ENCODE measurements around the gene ERFE. TPM values are rescaled to one million over a fixed set of nuclear protein-coding genes. Genes with fewer than 3 reads are reported as not detected.
A peak's percentile ranks its signal among the peaks of the same experiment; 100 is the strongest.

The ERFE gene
- total RNA-seq, 1 experiment from 2014 or later, result 10.3 TPM

DNA sequence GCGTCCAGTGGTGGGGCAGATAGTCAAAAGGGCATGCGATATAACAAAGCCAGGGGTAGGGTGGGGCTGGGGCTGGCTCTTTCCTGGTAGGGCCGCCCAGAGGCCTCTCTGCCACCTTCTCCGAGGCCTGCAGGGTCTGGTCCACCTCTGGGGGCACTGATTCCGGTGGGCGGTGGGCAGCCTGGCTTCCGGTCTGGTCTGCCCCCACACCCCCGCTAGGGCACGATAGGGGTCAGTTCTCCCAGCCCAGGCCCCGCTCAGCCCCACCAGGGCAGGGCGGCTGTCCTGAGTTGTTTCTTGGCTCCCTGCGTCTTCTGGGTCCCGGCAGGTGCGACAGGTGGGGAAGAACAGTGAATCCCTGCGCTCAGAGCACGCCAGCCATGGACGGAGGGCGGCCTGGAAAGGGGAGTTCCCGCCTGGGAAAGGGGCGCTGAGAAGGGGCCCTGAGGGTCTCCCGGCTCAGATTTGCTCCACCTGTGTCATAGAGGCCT lies 707 bp upstream of the ERFE start:
- CTCF ChIA-PET, result no interaction called here
- Histone ChIP-seq H3K27me3 (ENCODE audit: control insufficient read depth, insufficient read depth, low read length) (no peaks in the 10 kb centered on the region), H3K4me3 (ENCODE audit: low read depth in 2 of 2, low read length in 2 of 2) (no peak overlapping the region), H3K9me3 (ENCODE audit: control insufficient read depth, insufficient read depth, low read depth, low read length) (no peaks in the 10 kb centered on the region), H3K27ac (ENCODE audit: low read length) (no peak overlapping the region), H3K36me3 (ENCODE audit: control insufficient read depth, insufficient read depth, low read length) (no peaks in the 10 kb centered on the region), H3K4me1 (ENCODE audit: control insufficient read depth, insufficient read depth, low read length) (peaks cover 7% of the 10 kb centered on the region)
- POLR2A ChIA-PET, result no interaction called here
- TF ChIP-seq, protein P1, sequence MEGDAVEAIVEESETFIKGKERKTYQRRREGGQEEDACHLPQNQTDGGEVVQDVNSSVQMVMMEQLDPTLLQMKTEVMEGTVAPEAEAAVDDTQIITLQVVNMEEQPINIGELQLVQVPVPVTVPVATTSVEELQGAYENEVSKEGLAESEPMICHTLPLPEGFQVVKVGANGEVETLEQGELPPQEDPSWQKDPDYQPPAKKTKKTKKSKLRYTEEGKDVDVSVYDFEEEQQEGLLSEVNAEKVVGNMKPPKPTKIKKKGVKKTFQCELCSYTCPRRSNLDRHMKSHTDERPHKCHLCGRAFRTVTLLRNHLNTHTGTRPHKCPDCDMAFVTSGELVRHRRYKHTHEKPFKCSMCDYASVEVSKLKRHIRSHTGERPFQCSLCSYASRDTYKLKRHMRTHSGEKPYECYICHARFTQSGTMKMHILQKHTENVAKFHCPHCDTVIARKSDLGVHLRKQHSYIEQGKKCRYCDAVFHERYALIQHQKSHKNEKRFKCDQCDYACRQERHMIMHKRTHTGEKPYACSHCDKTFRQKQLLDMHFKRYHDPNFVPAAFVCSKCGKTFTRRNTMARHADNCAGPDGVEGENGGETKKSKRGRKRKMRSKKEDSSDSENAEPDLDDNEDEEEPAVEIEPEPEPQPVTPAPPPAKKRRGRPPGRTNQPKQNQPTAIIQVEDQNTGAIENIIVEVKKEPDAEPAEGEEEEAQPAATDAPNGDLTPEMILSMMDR (IDR thresholded peaks at IDR 0.05), result no peak
- TF ChIP-seq TCF7L2 (IDR thresholded peaks at IDR 0.05; ENCODE audit: low read depth, low read length), result no peak
- TF ChIP-seq SIN3A (IDR thresholded peaks at IDR 0.05; ENCODE audit: borderline replicate concordance, insufficient read depth, low read depth, low read length), result no peak
- TF ChIP-seq POLR2AphosphoS5 (IDR thresholded peaks at IDR 0.05; ENCODE audit: low read depth, low read length), result no peak
- TF ChIP-seq, protein P2, sequence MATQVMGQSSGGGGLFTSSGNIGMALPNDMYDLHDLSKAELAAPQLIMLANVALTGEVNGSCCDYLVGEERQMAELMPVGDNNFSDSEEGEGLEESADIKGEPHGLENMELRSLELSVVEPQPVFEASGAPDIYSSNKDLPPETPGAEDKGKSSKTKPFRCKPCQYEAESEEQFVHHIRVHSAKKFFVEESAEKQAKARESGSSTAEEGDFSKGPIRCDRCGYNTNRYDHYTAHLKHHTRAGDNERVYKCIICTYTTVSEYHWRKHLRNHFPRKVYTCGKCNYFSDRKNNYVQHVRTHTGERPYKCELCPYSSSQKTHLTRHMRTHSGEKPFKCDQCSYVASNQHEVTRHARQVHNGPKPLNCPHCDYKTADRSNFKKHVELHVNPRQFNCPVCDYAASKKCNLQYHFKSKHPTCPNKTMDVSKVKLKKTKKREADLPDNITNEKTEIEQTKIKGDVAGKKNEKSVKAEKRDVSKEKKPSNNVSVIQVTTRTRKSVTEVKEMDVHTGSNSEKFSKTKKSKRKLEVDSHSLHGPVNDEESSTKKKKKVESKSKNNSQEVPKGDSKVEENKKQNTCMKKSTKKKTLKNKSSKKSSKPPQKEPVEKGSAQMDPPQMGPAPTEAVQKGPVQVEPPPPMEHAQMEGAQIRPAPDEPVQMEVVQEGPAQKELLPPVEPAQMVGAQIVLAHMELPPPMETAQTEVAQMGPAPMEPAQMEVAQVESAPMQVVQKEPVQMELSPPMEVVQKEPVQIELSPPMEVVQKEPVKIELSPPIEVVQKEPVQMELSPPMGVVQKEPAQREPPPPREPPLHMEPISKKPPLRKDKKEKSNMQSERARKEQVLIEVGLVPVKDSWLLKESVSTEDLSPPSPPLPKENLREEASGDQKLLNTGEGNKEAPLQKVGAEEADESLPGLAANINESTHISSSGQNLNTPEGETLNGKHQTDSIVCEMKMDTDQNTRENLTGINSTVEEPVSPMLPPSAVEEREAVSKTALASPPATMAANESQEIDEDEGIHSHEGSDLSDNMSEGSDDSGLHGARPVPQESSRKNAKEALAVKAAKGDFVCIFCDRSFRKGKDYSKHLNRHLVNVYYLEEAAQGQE (IDR thresholded peaks at IDR 0.05; ENCODE audit: insufficient read depth in 1 of 2, low read depth in 2 of 2, low read length in 1 of 2), result no peak
- DNase-seq (ENCODE audit: low read depth, low spot score) (no peak), ATAC-seq (no peak)
- intact Hi-C loops (cut with micrococcal nuclease; ENCODE audit: unreplicated experiment) (no loop called here), in situ Hi-C loops (cut with HindIII; ENCODE audit: low pct_unique_long_range_greater_than_20kb, low sequenced_read_pairs) (no loop called here)
- BruUV-seq (replicated peaks), result no TSS peak

DNA sequence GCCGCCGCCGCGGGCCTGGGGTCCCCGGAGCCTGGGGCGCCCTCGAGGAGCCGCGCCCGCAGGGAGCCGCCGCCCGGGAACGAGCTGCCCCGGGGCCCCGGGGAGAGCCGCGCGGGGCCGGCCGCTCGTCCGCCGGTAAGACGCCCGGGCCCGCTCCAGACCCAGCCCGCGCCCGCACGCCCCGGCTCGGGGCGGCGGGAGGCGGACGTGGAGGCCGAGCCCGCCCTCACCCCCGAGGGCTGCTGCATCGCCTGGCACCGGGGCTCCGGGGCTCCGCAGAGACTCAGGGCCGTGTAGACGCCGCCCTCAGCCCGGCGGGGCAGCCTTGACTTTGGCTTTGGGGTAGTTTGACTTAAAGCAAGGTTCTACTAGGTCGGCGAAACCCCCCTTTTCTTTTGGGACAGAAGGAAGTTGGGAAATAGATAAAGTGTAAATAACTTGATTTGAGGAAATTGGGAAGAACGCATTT lies 335 bp downstream of the ERFE start:
- ChIA-PET POLR2A (no interaction called here), CTCF (interaction anchor here (0.7 kb wide), 1 partner anchor 32 kb away, joined by 3 read pairs; no protein-coding TSS in a partner anchor)
- Histone ChIP-seq H3K27ac (ENCODE audit: low read length) (0 out of 2 replicates have a peak overlapping the region, but pooled peaks have one; percentile 29), H3K4me1 (ENCODE audit: control insufficient read depth, insufficient read depth, low read length) (peaks cover 7% of the 10 kb centered on the region), H3K27me3 (ENCODE audit: control insufficient read depth, insufficient read depth, low read length) (no peaks in the 10 kb centered on the region), H3K36me3 (ENCODE audit: control insufficient read depth, insufficient read depth, low read length) (no peaks in the 10 kb centered on the region), H3K9me3 (ENCODE audit: control insufficient read depth, insufficient read depth, low read depth, low read length) (no peaks in the 10 kb centered on the region), H3K4me3 (ENCODE audit: low read depth in 2 of 2, low read length in 2 of 2) (peak overlapping the region; percentile 45 to 63)
- TF ChIP-seq, protein P1 (IDR thresholded peaks at IDR 0.05), result peak; percentile 27
- TF ChIP-seq POLR2AphosphoS5 (IDR thresholded peaks at IDR 0.05; ENCODE audit: low read depth, low read length), result no peak
- TF ChIP-seq, protein P2 (IDR thresholded peaks at IDR 0.05; ENCODE audit: insufficient read depth in 1 of 2, low read depth in 2 of 2, low read length in 1 of 2), result no peak
- peak; percentile 68 for ATAC-seq
- BruUV-seq (replicated peaks), result no TSS peak
- in situ Hi-C loops (cut with HindIII; ENCODE audit: low pct_unique_long_range_greater_than_20kb, low sequenced_read_pairs) (no loop called here), intact Hi-C loops (cut with micrococcal nuclease; ENCODE audit: unreplicated experiment) (no loop called here)
- no peak for DNase-seq (ENCODE audit: low read depth, low spot score)
